Measurements from ENCODE around the gene INVS. TPM values are rescaled to one million over a fixed set of nuclear protein-coding genes. Genes with fewer than 3 reads are reported as not detected.

Gene INVS
- total RNA-seq, 1 donor from 2014 or later: 45.6 TPM

- no peak for DNase-seq (ENCODE audit: low read depth)
Measured at GRCh38 chr9:100281066-100281465, 182.0 kb downstream of the INVS start.

- DNase-seq (ENCODE audit: low read depth): no peak
Measured at GRCh38 chr9:100281676-100282387, 182.8 kb downstream of the INVS start.

GRCh38 chr9:100282388-100282719 lies 183.3 kb downstream of the INVS start:
- DNase-seq (ENCODE audit: low read depth): no peak

GRCh38 chr9:100284247-100284646 lies 185.2 kb downstream of the INVS start:
- no peak for DNase-seq (ENCODE audit: low read depth)

GRCh38 chr9:100285080-100285479 lies 186.0 kb downstream of the INVS start:
- no peak for DNase-seq (ENCODE audit: low read depth)

- no peak for DNase-seq (ENCODE audit: low read depth)
Measured at GRCh38 chr9:100285601-100286000, 186.6 kb downstream of the INVS start.

GRCh38 chr9:100286257-100286656 lies 187.2 kb downstream of the INVS start:
- DNase-seq (ENCODE audit: low read depth): no peak

- DNase-seq (ENCODE audit: low read depth): no peak
Measured at GRCh38 chr9:100287186-100287585, 188.1 kb downstream of the INVS start.

- DNase-seq (ENCODE audit: low read depth): no peak
Measured at GRCh38 chr9:100290714-100291113, 191.7 kb downstream of the INVS start.

- no peak for DNase-seq (ENCODE audit: low read depth)
Measured at GRCh38 chr9:100292414-100292813, 193.4 kb downstream of the INVS start.

- DNase-seq (ENCODE audit: low read depth): no peak
Measured at GRCh38 chr9:100294341-100294740, 195.3 kb downstream of the INVS start.

- no peak for DNase-seq (ENCODE audit: low read depth)
Measured at GRCh38 chr9:100294806-100295205, 195.8 kb downstream of the INVS start.

GRCh38 chr9:100295240-100295639 lies 196.2 kb downstream of the INVS start:
- DNase-seq (ENCODE audit: low read depth): no peak

GRCh38 chr9:100296407-100296806 lies 197.4 kb downstream of the INVS start:
- DNase-seq (ENCODE audit: low read depth): no peak

GRCh38 chr9:100298378-100298777 lies 199.3 kb downstream of the INVS start:
- DNase-seq (ENCODE audit: low read depth): no peak

- DNase-seq (ENCODE audit: low read depth): no peak
Measured at GRCh38 chr9:100303747-100304146, 204.7 kb downstream of the INVS start.

- no peak for DNase-seq (ENCODE audit: low read depth)
Measured at GRCh38 chr9:100306283-100306682, 207.2 kb downstream of the INVS start.

GRCh38 chr9:100307080-100307479 lies 208.0 kb downstream of the INVS start:
- no peak for DNase-seq (ENCODE audit: low read depth)

GRCh38 chr9:100308965-100309564 lies 210.0 kb downstream of the INVS start:
- peak; percentile 3 for DNase-seq (ENCODE audit: low read depth)

- DNase-seq (ENCODE audit: low read depth): peak; percentile 14
Measured at GRCh38 chr9:100309992-100310391, 210.9 kb downstream of the INVS start.

GRCh38 chr9:100315561-100315960 lies 216.5 kb downstream of the INVS start:
- DNase-seq (ENCODE audit: low read depth): no peak

GRCh38 chr9:100317706-100318105 lies 218.7 kb downstream of the INVS start:
- DNase-seq (ENCODE audit: low read depth): no peak

GRCh38 chr9:100322954-100323536 lies 224.0 kb downstream of the INVS start:
- peak; percentile 58 for DNase-seq (ENCODE audit: low read depth)

All from renal cortical epithelial cell (primary cell).